CD4-positive, alpha-beta T cell (primary cell): ENCODE data around the gene FRMD4B. TPM values are rescaled to one million over a fixed set of nuclear protein-coding genes. Genes with fewer than 3 reads are reported as not detected.

Source experiments
- ATAC-seq: fragments of 200-7000 bp; cut with Tn5 transposase; one replicate; pipeline ENCODE4 v1.10.0; 2022; ENCODE audit warnings: mild to moderate bottlenecking; ENCODE audit not compliant: poor library complexity
- CTCF ChIA-PET: fragments of 350-600 bp; sonication (Branson Sonifier 250); formaldehyde crosslinking; loops from one replicate; lab custom pipeline; 2021; ENCODE audit warnings: antibody characterized with exemption, inconsistent platforms; lab: Charles Lee
- POLR2A ChIA-PET: fragments of 350-600 bp; sonication (Branson Sonifier 250); formaldehyde crosslinking; loops from one replicate; lab custom pipeline; 2021; ENCODE audit warnings: antibody characterized with exemption, inconsistent platforms; lab: Charles Lee
- DNase-seq, 14 experiments: peaks; one replicate each; pipeline ENCODE4 v3.0.0-alpha.2; 2013 to 2020; ENCODE audit warnings: mixed read lengths in 2 of 14
- H3K27ac ChIP-seq, 2 donors: one replicate each; pipeline versions ENCODE4 v1.5.1 to v1.7.0; 2013; ENCODE audit warnings: low read length in 2 of 2, low read depth in 1 of 2, mild to moderate bottlenecking in 1 of 2
- H3K27me3 ChIP-seq, 2 experiments: 1 replicate in 1 of 2; 2 replicates in 1 of 2; pipeline versions ENCODE4 v1.6.1 to v1.7.0; 2013; ENCODE audit warnings: low read length in 2 of 2, control low read depth in 1 of 2, mild to moderate bottlenecking in 1 of 2, moderate library complexity in 1 of 2; ENCODE audit not compliant: insufficient read depth in 2 of 2, control insufficient read depth in 1 of 2
- H3K36me3 ChIP-seq: one replicate; pipeline ENCODE4 v1.6.1; 2013; ENCODE audit warnings: low read length, control low read depth; ENCODE audit not compliant: insufficient read depth
- H3K4me1 ChIP-seq: one replicate; pipeline ENCODE4 v1.6.1; 2013; ENCODE audit warnings: low read length, control low read depth; ENCODE audit not compliant: insufficient read depth
- H3K4me3 ChIP-seq: one replicate; pipeline ENCODE4 v1.5.1; 2013; ENCODE audit warnings: mild to moderate bottlenecking, low read length, moderate library complexity
- H3K9me3 ChIP-seq, 2 experiments: 1 replicate in 1 of 2; 2 replicates in 1 of 2; pipeline versions ENCODE4 v1.6.1 to v1.7.0; 2013; ENCODE audit warnings: low read length in 2 of 2, mild to moderate bottlenecking in 2 of 2, control low read depth in 1 of 2, moderate library complexity in 1 of 2; ENCODE audit not compliant: control insufficient read depth in 1 of 2, insufficient read depth in 1 of 2
- H3K27ac Mint-ChIP-seq: one replicate; pipeline ENCODE4 v1.8.0; 2020; ENCODE audit warnings: mixed read lengths
- H3K27me3 Mint-ChIP-seq: one replicate; pipeline ENCODE4 v1.8.0; 2021; ENCODE audit warnings: mixed read lengths
- H3K36me3 Mint-ChIP-seq: one replicate; pipeline ENCODE4 v1.8.0; 2021; ENCODE audit warnings: low read depth, mixed read lengths
- H3K4me1 Mint-ChIP-seq: one replicate; pipeline ENCODE4 v1.8.0; 2021; ENCODE audit warnings: low read depth, mixed read lengths
- H3K4me3 Mint-ChIP-seq: one replicate; pipeline ENCODE4 v1.8.0; 2020; ENCODE audit warnings: mild to moderate bottlenecking, mixed read lengths
- H3K9me3 Mint-ChIP-seq: one replicate; pipeline ENCODE4 v1.8.0; 2020; ENCODE audit warnings: mixed read lengths
- CTCF ChIP-seq: fragments of 200-600 bp; IDR thresholded peaks from one replicate; pipeline ENCODE4 v1.8.0; 2022; ENCODE audit warnings: antibody characterized with exemption, mild to moderate bottlenecking
- intact Hi-C, 2 experiments: fragments of 100-400 bp; cut with DNase I in 1 of 2; cut with micrococcal nuclease in 1 of 2; formaldehyde crosslinking; loops; one replicate each; pipeline versions ENCODE4 v1.15.1 to v1.9.0; 2023 to 2025; cut with DNase I, micrococcal nuclease
- total RNA-seq, 174 experiments: library from RNA in 2 of 174; stranded (reverse) in 2 of 174; gene quantifications; one replicate each; pipeline ENCODE4 v1.2.3 and lab custom pipeline; 2021 to 2026

FRMD4B gene
- total RNA-seq, 2 experiments from 2014 or later, result 5.5 to 7.7 TPM

DNA sequence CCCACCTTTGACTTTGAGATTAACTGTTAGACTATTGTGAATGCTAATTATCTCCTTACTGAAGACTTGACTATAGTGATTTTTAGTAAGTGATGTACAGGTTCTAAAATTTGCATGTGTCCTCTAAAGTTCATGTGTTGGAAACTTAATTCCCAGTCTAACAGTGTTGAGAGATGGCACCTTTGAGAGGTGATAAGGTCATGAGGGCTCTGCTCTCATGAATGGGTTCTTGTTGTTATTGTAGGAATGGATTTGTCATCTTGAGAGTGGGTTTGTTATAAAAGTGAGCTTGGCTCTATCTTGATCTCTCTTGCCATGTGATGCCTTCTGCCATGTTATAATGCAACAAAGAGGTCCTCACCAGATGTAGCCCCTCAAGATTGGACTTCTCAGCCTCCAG is 244.6 kb downstream of the FRMD4B start:
- ChIA-PET CTCF (no interaction called here), POLR2A (no interaction called here)
- DNase-seq (no peak), ATAC-seq (no peak)
- no peaks in the 10 kb centered on the region for H3K36me3 Mint-ChIP-seq
- peaks cover 0 to 2% of the 10 kb centered on the region in 2 experiments for H3K27me3 ChIP-seq
- no peaks in the 10 kb centered on the region for H3K4me1 Mint-ChIP-seq
- H3K27me3 Mint-ChIP-seq, result peaks cover 7% of the 10 kb centered on the region
- no peak for TF ChIP-seq CTCF
- no peak overlapping the region for H3K4me3 ChIP-seq
- no peaks in the 10 kb centered on the region for H3K9me3 ChIP-seq
- no peaks in the 10 kb centered on the region for H3K36me3 ChIP-seq
- H3K27ac Mint-ChIP-seq, result no peak overlapping the region
- H3K9me3 Mint-ChIP-seq, result no peaks in the 10 kb centered on the region
- H3K4me3 Mint-ChIP-seq, result no peak overlapping the region
- H3K27ac ChIP-seq, result no peak overlapping the region
- intact Hi-C loops, result no loop called here
- H3K4me1 ChIP-seq, result no peaks in the 10 kb centered on the region

DNA sequence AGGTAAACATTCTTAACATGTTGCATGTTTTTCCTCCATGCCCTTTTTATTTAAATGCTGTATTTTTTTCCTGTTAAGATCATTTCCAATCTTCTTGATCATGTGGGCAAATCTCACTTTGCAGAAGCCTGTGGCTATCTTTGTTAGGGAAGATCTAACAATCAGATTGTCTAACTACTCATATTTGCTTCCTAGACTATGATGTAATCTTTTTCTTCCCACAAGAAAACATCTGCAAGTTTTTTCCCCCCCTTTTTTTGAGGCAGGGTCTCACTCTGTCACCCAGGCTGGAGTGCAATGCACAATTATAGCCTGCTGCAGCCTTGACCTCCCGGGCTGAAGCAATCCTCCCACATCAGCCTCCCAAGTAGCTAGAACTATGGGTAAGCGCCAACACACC is 248.5 kb downstream of the FRMD4B start:
- Mint-ChIP-seq H3K4me3 (no peak overlapping the region), H3K36me3 (no peaks in the 10 kb centered on the region), H3K4me1 (no peaks in the 10 kb centered on the region), H3K9me3 (no peaks in the 10 kb centered on the region), H3K27me3 (peaks cover 7% of the 10 kb centered on the region), H3K27ac (no peak overlapping the region)
- Histone ChIP-seq H3K4me1 (no peaks in the 10 kb centered on the region), H3K4me3 (no peak overlapping the region), H3K27me3 (peaks cover 0 to 2% of the 10 kb centered on the region in 2 experiments), H3K27ac (no peak overlapping the region), H3K36me3 (no peaks in the 10 kb centered on the region), H3K9me3 (no peaks in the 10 kb centered on the region)
- intact Hi-C loops, result no loop called here
- POLR2A ChIA-PET, result no interaction called here
- CTCF ChIA-PET, result no interaction called here
- no peak for TF ChIP-seq CTCF
- ATAC-seq (no peak), DNase-seq (no peak)

DNA sequence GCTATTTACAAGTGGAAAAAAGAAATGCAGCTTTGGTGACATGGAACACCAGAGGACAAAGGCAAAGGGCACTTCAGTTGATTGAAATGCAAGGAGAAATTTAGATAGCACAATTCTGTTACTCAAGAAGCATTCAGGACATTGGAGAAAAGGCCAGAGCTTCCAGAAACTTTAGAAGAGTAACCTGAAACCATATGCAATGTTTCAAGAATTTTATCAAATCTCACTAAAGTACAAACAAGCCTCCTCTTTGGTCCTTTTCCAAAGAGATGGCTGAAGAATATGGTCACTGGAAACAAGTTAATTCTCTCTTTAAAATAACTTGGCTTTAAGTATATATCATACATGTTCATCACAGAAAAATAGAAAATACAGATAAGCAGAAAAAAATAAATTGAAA is 248.9 kb downstream of the FRMD4B start:
- intact Hi-C loops, result no loop called here
- no peak overlapping the region for H3K4me3 Mint-ChIP-seq
- H3K4me3 ChIP-seq, result no peak overlapping the region
- H3K27me3 ChIP-seq, result peaks cover 0 to 2% of the 10 kb centered on the region in 2 experiments
- ATAC-seq (no peak), DNase-seq (no peak)
- no peaks in the 10 kb centered on the region for H3K36me3 Mint-ChIP-seq
- CTCF ChIA-PET, result interaction anchor here (1.2 kb wide), 1 partner anchor 25 kb away, joined by 5 read pairs; no protein-coding TSS in a partner anchor
- POLR2A ChIA-PET, result no interaction called here
- H3K4me1 ChIP-seq, result no peaks in the 10 kb centered on the region
- H3K4me1 Mint-ChIP-seq, result no peaks in the 10 kb centered on the region
- no peaks in the 10 kb centered on the region for H3K9me3 Mint-ChIP-seq
- H3K9me3 ChIP-seq, result no peaks in the 10 kb centered on the region
- H3K27me3 Mint-ChIP-seq, result peaks cover 7% of the 10 kb centered on the region
- H3K36me3 ChIP-seq, result no peaks in the 10 kb centered on the region
- no peak overlapping the region for H3K27ac Mint-ChIP-seq
- TF ChIP-seq CTCF, result no peak
- H3K27ac ChIP-seq, result no peak overlapping the region
